ENCODE results near the gene SNX24. TPM values are rescaled to one million over a fixed set of nuclear protein-coding genes. Genes with fewer than 3 reads are reported as not detected.
"Not testable (repeated sequence)": the region's sequence is repeated elsewhere in the genome, so short reads cannot be mapped to it uniquely, and the experiment has no call there.

SNX24 gene, protein sequence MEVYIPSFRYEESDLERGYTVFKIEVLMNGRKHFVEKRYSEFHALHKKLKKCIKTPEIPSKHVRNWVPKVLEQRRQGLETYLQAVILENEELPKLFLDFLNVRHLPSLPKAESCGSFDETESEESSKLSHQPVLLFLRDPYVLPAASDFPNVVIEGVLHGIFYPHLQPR
- total RNA-seq, result 12.7 and 15.7 TPM in 2 replicates
- polyA plus RNA-seq (2012), result 15.8 TPM

DNA sequence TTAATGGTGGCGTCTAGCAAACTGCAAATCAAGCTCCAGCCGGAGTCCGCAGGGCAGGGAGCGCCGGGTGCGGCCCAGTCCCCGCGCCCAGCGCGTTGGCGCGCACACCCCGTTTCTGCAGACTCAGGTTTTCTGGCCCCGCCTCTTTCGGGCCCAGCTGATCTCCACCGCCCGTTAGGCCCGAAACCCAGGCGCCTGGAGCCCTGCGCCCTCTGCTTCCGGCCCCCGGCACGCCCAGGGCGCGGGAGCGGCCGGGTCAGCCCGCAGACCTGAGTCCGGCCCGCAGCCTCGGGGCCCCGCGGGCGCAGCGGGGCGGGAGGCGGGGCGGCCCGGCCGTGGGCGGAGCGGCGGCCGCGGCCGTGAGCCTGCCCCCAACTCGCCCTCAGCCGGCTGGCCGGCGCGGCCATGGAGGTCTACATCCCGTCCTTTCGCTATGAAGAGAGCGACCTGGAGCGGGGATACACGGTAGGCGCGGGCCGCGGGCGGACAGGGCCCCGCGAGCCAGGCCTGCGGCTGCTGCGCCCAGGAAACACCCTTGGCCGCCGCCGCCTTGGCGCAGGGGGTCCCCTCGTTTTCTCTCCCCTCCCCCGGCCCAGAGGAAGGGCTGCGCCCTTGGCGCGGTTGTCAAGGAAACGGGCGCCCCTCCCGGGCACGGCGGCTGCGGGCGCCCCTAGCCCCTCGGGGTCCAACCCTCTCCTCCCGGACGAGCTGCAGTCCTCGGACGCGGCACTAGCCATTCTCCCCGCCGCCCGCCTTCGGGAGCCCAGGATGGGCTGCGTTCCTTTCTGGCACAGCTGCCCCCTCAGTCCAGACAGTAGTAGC is at the start of gene SNX24:
Gene SNX24, plus strand, starts transcription at position 385 of the 822 bp plus-strand sequence. Its CDS starts 21 bp downstream, at position 406.
- DNase-seq (ENCODE audit: low read depth), result peak; percentile 84

DNA sequence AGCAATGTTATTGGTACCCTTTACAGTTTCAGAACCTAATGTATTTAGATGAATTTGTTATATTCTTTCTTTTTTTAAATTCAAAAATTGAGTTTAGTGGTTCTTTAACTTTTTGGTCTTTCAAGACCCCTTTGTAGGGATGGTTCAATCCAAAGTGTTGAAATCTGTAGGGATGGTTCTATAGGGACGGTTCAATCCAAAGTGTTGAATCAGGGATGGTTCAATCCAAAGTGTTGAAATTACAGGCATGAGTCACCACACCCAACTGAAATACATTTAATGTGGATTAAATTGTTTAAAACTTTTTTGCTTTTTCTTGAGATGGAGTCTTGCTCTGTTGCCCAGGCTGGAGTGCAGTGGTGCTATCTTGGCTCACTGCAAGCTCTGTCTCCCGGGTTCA is 39.9 kb upstream of the SNX24 start:
- DNase-seq (ENCODE audit: low read depth), result no peak

DNA sequence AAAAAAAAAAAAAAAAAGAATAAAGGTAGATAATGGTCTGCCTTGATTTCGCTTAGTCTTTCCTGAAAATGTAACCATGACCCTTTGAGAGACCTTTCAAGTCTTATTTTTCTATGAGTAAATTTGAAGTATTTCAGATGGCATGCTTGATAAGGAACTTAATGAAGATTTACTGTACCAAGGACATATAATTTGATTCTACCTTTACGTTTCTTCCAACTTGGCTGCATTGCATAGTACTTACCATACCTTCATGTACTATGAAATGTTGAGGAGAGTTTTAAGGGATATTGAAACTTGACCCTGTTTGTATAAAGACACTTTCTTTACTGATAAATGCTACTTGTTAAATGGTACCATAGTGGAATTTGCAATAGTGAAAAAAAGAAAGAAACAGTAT is 35.0 kb upstream of the SNX24 start:
- DNase-seq (ENCODE audit: low read depth), result no peak

DNA sequence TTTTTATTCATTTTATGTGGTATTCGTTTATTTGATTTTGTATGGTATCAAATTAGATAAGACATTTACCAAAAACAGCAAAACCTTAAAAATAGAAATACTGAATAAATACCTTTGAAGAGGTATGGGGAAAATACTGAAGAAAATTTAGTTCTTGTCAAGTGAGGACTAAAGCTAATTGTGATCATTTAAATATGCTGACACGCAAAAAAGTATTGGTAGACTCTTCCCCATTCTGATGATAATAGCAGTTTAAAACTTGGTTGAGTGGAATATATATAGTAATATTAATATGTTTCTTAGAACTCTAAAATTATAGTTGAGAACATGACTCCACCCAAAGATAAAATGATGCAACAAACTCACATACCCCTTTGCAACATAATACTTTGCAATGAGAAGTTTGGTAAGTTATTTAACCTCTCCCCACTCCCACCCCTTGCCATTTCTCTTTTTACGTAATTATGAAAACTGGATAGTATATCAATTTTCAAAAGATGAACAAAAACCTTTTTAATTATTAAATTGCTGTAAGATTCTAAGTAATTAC is 30.1 kb upstream of the SNX24 start:
- no peak for DNase-seq (ENCODE audit: low read depth)

DNA sequence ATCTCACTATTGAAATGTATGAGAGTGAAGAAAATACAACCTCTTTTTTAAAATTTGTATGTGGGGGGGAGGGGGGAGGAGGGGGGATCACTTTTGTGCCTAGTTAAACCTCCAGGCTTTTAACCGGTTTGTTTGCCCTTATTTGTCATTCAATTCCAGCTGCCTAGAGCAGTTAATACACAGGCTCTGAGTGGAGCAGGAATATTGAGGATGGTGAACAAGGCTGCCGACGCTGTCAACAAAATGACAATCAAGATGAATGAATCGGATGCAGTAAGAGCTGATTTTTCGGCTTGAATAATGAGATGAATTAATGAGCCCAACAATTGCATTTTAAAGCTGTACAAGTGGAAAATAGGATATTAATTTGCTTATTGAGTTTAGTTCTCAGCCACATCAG is 28.7 kb upstream of the SNX24 start:
- DNase-seq (ENCODE audit: low read depth), result no peak

DNA sequence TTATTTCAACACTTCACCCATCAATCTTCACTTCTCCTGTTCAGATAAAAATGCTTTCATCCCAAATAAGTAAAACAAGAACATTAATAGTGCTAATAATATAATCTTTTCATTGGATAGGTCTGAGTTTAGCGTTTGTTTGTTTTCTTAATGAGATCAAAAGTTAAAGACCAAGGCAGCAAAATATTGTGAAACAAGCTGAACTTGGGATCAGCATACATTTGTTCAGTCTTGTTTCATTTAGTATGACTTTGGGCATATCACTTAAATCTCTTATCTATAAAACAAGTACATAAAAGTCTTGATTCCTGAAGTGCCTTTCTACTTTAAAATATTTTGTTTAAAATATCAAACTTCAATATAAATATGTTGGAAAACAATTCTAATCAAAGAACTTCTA is 13.4 kb upstream of the SNX24 start:
- DNase-seq (ENCODE audit: low read depth), result no peak

DNA sequence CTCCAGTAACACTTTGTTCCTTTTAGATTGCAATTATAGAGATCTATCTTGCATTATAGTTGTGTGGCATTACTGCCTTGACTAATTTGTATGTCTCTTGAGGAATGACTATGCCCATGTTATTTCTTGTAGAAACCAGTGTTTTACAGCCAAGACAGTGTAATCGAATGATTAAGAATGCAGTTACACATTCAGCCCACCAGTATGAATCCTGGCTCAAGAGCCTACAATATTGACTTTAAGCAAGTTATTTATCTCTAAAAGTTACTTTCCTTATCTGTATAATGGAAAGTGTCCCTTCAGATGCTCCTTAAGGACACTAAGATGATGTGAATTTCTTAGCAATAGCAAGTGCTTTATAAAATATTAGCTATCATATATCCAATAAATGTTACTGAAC is 9.7 kb upstream of the SNX24 start:
- DNase-seq (ENCODE audit: low read depth), result no peak

DNA sequence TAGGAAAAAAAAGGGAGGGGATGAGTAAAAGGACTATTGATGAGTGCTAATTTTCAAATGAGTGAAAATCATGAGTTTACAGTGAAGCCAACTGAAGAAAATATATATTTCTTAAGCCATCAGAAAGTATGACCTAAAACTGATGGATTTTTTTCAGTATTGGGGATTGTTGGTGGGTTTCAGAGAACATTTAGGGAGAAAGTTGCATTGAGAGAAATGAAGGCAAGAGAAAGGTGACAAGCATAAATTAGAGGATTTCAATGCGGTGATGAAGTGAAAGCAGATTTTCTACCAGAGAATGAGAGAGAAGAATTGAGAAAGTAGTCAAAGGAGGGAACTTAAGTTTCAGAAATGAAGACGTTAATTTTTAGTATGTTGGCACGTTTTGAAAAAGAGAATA is 8.5 kb upstream of the SNX24 start:
- no peak for DNase-seq (ENCODE audit: low read depth)

DNA sequence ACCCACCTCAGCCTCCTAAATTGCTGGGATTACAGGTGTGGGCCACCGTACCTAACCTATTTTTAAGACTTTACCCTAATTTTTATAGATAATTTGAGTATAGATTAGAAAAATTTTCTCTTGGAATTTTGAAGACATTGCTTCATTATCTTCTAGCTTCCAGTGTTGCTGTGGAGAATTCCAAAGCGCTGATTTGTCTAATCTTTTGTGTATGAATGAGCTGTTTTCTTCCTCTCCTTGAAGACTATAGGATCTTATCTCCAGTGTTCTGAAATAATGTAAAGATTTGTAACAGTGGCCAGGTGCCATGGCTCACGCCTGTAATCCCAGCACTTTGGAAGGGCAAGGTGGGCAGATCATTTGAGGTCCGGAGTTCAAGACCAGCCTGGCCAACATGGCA is 5.7 kb upstream of the SNX24 start:
- no peak for DNase-seq (ENCODE audit: low read depth)

DNA sequence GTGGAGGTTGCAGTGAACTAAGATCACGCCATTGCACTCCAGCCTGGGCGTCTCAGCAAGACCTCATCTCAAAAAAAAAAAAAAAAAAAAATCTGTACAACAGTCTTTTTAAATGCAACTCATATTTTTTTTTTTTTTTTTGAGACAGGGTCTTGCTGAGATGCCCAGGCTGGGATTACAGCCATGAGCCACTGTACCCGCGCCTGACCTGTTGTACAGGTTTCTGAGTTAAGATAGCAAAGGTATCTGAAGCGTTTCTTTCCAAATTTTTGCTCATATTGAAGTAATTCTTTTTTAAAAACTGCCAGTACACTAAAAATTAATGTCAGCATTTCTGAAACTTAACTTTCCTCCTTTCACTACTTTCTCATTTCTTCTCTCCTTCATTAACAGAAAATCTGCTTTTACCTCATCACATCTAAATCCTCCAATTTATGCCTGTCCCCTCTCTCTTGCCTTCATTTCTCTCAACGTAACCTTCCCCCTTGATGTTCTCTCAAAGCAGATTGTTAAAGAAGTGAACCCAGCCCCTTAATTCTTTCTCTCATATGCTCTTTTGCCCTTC is 3.3 kb upstream of the SNX24 start:
- DNase-seq (ENCODE audit: low read depth), result no peak

DNA sequence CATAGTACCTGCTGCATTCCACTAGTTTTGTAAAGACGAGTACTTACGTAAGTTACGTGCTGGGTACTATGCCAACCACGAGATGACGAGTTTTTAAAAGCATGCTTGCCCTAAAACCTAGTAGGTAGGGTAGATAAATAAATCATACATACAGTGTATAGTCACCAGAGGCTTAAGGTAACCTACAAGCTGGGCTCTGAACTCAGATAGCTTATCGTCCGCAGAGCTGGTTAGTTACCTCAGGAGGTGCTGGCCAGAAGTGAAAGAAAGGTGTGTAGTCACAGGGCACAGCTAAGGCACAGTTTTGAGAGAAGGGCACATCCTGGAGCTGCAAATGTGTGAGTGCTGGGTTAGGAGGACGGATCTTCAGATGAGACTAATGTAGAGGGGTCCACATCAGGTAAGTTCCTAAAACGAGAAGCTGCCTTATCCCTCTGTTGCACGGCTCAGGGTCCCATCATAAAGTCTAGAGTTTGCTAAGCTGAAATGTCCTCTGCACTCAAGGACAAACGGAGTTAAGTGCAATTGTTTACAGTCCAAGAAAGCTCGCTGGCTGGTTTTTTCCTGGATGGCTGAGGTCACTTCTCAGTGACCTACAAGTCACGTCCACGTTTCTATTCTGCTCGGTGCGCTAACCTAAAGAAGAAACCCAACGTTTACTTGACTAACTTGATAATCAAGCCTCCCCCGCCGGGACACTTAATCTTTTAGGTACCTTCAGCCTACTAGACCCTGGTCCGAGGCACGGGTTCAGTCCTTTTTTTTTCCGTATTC is 1.1 kb upstream of the SNX24 start:
- peak; percentile 5 for DNase-seq (ENCODE audit: low read depth)

DNA sequence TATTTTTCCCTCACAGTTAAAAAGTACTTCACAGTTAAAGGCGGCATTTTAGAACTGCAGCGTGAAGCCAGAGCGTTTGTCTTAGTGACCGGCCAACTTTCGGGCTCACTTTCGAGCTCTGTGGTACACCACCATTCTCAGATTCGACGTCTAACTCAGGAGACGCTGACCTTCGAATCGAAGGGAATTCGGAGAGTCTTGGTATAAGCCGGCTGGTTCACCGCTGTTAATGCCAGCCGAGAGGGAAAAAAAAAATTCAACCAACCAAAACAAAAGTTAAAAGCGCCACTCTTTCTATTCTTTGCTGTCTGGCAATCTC is 544 bp upstream of the SNX24 start:
- DNase-seq (ENCODE audit: low read depth), result no peak

DNA sequence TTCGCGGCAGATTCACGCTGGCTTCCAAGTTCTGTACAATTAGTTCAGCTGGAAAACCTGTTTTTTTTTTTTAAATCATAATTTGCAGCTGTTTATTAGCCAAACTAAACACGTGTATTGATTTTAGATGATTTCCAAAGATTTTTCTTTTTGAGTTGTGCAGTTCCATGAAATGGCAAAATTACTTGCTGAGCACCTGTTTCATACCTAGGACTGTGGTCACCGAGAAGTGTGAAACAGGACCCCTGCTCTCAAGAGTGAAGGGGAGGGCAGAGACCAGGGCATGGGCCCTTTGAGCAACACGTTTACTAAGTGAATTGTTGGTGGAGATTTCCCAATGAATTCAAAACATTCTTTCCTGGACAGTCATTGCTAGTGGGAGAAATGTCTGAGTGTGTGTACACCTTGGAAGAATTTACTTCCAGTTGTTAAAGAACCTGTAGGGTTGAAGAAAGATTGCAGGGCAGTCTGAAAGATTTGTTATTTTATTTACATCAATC is 688 bp downstream of the SNX24 start:
- DNase-seq (ENCODE audit: low read depth), result no peak

DNA sequence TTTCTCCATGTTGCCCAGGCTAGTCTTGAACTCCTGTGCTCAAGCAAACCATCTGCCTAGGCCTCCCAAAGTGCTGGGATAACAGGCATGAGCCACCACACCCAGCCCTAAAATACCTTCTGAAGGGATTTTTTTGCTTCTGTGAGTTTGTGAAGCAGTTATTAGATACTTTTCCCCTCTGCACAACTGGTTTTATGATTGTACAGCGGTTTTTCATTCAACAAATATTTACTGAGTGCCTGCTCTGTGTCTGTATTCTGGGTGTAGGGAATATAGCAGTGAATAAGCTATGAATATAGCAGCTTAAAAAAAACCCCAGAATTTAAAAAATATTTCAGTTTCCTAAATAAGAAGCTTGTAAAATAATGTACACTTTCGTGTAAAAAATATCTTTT is 2.3 kb downstream of the SNX24 start:
- no peak for DNase-seq (ENCODE audit: low read depth)

DNA sequence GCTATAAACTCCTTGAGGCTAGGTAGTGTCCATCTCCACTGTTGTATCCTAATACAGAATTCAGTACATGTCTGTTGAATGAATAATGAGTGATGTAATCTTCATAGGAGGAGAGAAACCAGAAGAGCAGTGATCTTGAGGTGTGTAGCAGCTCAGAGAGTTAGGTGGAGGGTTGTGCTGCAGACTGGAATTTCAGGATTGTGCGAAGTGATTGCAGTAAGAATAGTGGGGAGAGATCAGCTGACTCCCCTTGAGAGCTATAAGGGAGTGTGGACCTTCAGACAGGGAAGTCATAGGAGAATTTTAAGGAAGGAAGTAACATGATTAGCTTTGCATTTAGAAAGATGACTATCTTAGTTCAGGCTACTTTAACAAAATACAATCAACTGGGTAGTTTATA is 4.4 kb downstream of the SNX24 start:
- DNase-seq (ENCODE audit: low read depth), result no peak

DNA sequence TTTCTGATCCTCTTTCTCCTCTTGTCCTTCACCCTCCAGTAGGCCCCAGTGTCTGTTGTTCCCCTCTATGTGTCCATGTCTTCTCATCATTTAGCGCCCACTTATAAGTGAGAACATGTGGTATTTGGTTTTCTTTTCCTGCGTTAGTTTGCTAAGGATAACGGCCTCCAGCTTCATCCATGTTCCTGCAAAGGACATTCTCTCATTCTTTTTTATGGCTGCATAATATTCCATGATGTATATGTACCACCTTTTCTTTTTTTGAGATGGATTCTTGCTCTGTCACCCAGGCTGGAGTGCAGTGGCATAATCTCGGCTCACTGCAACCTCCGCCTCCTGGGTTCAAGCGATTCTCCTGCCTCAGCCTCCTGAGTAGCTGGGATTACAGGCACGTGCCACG is 12.1 kb downstream of the SNX24 start:
- not testable (repeated sequence) for DNase-seq (ENCODE audit: low read depth)

DNA sequence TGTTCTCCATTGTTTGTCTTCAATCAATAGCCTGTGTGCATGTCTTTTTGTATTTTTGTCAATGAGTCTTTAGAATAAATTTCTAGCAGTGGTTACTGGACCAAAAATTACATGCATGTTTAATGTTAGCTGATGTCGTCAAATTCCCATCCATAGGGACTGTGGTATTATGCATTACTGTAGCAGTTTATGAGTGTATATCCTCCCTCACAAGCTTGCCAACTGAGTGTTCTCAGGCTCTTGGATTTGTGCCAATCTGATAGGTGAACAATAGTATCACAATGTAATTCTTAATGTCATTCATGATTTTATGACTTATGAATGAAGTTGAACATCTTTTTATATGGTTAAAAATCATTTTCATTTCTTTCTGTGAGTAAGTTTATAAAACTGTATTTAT is 13.0 kb downstream of the SNX24 start:
- DNase-seq (ENCODE audit: low read depth), result no peak

DNA sequence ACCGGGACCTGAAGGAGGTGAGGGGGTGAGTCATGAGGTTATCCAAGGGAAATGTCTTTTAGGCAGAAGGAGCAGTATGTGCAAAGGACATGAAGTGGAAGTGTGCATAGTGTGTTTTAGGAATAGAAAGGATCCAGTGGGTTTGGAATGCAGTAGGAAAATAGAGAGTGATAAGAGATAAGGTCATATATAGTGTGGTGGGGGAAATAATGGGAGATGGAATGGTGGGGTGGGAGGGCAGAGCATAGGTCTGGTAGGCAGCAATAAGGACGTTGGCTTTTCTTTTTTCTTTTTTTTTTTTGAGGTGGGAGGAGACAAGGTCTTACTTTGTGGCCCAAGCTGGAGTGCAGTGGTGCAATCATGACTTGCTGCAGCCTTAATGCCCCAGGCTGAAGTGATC is 17.8 kb downstream of the SNX24 start:
- DNase-seq (ENCODE audit: low read depth), result no peak

DNA sequence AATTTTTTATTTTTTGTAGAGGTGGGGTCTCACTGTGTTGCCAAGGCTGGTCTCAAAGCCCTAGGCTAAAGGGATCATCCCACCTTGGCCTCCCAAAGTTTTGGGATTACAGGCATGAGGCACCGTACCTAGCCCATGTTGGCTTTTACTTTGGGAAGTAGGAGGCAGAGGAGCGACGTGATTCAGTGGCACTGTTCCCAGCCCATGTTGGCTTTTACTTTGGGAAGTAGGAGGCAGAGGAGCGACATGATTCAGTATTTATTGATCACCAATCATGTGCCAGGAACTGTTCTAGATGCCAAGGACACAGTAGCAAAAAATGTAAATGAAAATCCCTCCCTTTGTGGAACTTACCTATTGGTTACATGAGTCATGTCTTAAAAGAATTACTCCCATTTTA is 18.3 kb downstream of the SNX24 start:
- no peak for DNase-seq (ENCODE audit: low read depth)

DNA sequence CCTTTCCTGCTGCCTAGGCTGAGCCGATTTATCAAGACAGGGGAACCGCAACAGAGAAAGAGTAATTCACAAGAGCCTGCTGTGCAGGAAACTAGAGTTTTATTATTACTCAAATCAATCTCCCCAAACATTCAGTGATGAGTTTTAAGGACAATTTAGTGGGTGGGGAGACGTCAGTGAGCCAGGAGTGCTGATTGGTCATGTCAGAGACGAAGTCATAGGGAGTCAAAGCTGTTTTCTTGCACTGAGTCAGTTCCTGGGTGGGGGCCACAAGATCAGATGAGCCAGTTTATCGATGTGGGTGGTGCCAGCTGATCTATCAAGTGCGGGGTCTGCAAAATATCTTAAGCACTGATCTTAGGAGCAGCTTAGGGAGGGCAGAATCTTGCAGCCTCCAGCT is 19.0 kb downstream of the SNX24 start:
- DNase-seq (ENCODE audit: low read depth), result no peak

DNA sequence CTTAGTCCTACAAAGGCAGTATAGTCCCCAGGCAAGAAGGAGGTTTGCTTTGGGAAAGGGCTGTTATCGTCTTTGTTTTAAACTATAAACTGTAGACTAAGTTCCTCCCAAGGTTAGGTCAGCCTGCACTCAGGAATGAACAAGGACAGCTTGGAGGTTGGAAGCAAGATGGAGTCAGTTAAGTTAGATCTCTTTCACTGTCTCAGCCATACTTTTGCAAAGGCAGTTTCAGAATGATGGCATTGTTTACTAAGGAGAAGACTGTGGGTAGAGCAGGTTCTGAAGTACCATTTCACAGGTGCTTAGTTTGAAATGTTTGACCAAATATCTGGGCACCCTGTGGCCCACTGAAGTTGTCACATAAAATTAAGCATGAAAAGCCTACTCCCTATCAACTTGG is 19.4 kb downstream of the SNX24 start:
- DNase-seq (ENCODE audit: low read depth), result no peak

Data from myocyte (in vitro differentiated cells).